ENCODE data around the gene EVL.

EVL gene

GRCh38 chr14:100155049-100155621 lies 89.9 kb downstream of the EVL start:
- TF ChIP-seq BACH2 (CRISPR knock-in tag; IDR thresholded peaks at IDR 0.05; ENCODE audit: borderline replicate concordance) = no peak
- no peak for TF ChIP-seq OSR1 (CRISPR knock-in tag; IDR thresholded peaks at IDR 0.05)
- TF ChIP-seq PPARA (CRISPR knock-in tag; IDR thresholded peaks at IDR 0.05; ENCODE audit: borderline replicate concordance) = no peak
- TF ChIP-seq ZNF565 (CRISPR knock-in tag; conservative IDR thresholded peaks at IDR 0.05; ENCODE audit: low read depth) = no peak
- TF ChIP-seq ZNF8 (CRISPR knock-in tag; IDR thresholded peaks at IDR 0.05) = no peak
- TF ChIP-seq POU6F1 (CRISPR knock-in tag; IDR thresholded peaks at IDR 0.05; ENCODE audit: borderline replicate concordance, low read depth) = no peak
- no peak for TF ChIP-seq ZFP3 (CRISPR knock-in tag; IDR thresholded peaks at IDR 0.05)
- no peak for TF ChIP-seq ESRRG (CRISPR knock-in tag; IDR thresholded peaks at IDR 0.05)
- TF ChIP-seq ZC3H10 (CRISPR knock-in tag; IDR thresholded peaks at IDR 0.05) = no peak
- no peak for TF ChIP-seq TSHZ2 (CRISPR knock-in tag; IDR thresholded peaks at IDR 0.05)
- TF ChIP-seq GLIS3 (CRISPR knock-in tag; IDR thresholded peaks at IDR 0.05) = no peak
- TF ChIP-seq TCF4 (CRISPR knock-in tag; IDR thresholded peaks at IDR 0.05; ENCODE audit: borderline replicate concordance) = no peak
- TF ChIP-seq TOX (CRISPR knock-in tag; IDR thresholded peaks at IDR 0.05; ENCODE audit: borderline replicate concordance) = no peak
- no peak for TF ChIP-seq CSRNP3 (CRISPR knock-in tag; IDR thresholded peaks at IDR 0.05)
- no peak for TF ChIP-seq ZNF70 (CRISPR knock-in tag; IDR thresholded peaks at IDR 0.05)
- TF ChIP-seq RARB (CRISPR knock-in tag; IDR thresholded peaks at IDR 0.05) = no peak
- no peak for TF ChIP-seq ISL1 (CRISPR knock-in tag; IDR thresholded peaks at IDR 0.05)
- TF ChIP-seq ARNTL (CRISPR knock-in tag; IDR thresholded peaks at IDR 0.05; ENCODE audit: borderline replicate concordance, low read depth) = no peak
- no peak for TF ChIP-seq ZFP30 (CRISPR knock-in tag; IDR thresholded peaks at IDR 0.05)
- no peak for TF ChIP-seq PATZ1 (CRISPR knock-in tag; IDR thresholded peaks at IDR 0.05; ENCODE audit: borderline replicate concordance)
- no peak for ATAC-seq

GRCh38 chr14:100155756-100156616 lies 90.8 kb downstream of the EVL start:
- no peak for ATAC-seq
- no peak for TF ChIP-seq BACH2 (CRISPR knock-in tag; IDR thresholded peaks at IDR 0.05; ENCODE audit: borderline replicate concordance)
- no peak for TF ChIP-seq ISL1 (CRISPR knock-in tag; IDR thresholded peaks at IDR 0.05)
- no peak for TF ChIP-seq CSRNP3 (CRISPR knock-in tag; IDR thresholded peaks at IDR 0.05)
- TF ChIP-seq ESRRG (CRISPR knock-in tag; IDR thresholded peaks at IDR 0.05) = no peak
- TF ChIP-seq TSHZ2 (CRISPR knock-in tag; IDR thresholded peaks at IDR 0.05) = no peak
- no peak for TF ChIP-seq GLIS3 (CRISPR knock-in tag; IDR thresholded peaks at IDR 0.05)
- TF ChIP-seq TCF4 (CRISPR knock-in tag; IDR thresholded peaks at IDR 0.05; ENCODE audit: borderline replicate concordance) = no peak
- TF ChIP-seq RARB (CRISPR knock-in tag; IDR thresholded peaks at IDR 0.05) = no peak
- TF ChIP-seq ZNF8 (CRISPR knock-in tag; IDR thresholded peaks at IDR 0.05) = no peak
- TF ChIP-seq ZC3H10 (CRISPR knock-in tag; IDR thresholded peaks at IDR 0.05) = no peak
- no peak for TF ChIP-seq PPARA (CRISPR knock-in tag; IDR thresholded peaks at IDR 0.05; ENCODE audit: borderline replicate concordance)
- no peak for TF ChIP-seq OSR1 (CRISPR knock-in tag; IDR thresholded peaks at IDR 0.05)
- TF ChIP-seq PATZ1 (CRISPR knock-in tag; IDR thresholded peaks at IDR 0.05; ENCODE audit: borderline replicate concordance) = no peak
- no peak for TF ChIP-seq CSDC2 (CRISPR knock-in tag; IDR thresholded peaks at IDR 0.05)
- no peak for TF ChIP-seq TOX (CRISPR knock-in tag; IDR thresholded peaks at IDR 0.05; ENCODE audit: borderline replicate concordance)

Measured in SK-N-SH treated with all-trans-retinoic acid at 6 μM for 48 hours (cell line).